Suprapubic skin (tissue), 3 donors: ENCODE data around the gene ARFIP2.

Experiments
- POLR2AphosphoS5 ChIP-seq, 3 donors: sonication (generic); formaldehyde crosslinking; IDR thresholded peaks; one replicate each; pipeline ENCODE4 v1.6.1; 2017; ENCODE audit warnings: antibody characterized with exemption in 3 of 3
- TF ChIP-seq, protein P1 (sequence below), 2 donors: fragments of 200-600 bp in 1 of 2; fragments of 450-650 bp in 1 of 2; sonication (generic) in 1 of 2; IDR thresholded peaks; one replicate each; pipeline ENCODE4 v1.5.1; 2016 to 2019; ENCODE audit warnings: antibody characterized with exemption in 2 of 2, mild to moderate bottlenecking in 1 of 2, moderate library complexity in 1 of 2

GRCh38 chr11:6480299-6480914 is 724 bp downstream of the ARFIP2 start:
- TF ChIP-seq, protein P1, sequence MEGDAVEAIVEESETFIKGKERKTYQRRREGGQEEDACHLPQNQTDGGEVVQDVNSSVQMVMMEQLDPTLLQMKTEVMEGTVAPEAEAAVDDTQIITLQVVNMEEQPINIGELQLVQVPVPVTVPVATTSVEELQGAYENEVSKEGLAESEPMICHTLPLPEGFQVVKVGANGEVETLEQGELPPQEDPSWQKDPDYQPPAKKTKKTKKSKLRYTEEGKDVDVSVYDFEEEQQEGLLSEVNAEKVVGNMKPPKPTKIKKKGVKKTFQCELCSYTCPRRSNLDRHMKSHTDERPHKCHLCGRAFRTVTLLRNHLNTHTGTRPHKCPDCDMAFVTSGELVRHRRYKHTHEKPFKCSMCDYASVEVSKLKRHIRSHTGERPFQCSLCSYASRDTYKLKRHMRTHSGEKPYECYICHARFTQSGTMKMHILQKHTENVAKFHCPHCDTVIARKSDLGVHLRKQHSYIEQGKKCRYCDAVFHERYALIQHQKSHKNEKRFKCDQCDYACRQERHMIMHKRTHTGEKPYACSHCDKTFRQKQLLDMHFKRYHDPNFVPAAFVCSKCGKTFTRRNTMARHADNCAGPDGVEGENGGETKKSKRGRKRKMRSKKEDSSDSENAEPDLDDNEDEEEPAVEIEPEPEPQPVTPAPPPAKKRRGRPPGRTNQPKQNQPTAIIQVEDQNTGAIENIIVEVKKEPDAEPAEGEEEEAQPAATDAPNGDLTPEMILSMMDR (IDR thresholded peaks at IDR 0.05) = no peak
- TF ChIP-seq POLR2AphosphoS5 (IDR thresholded peaks at IDR 0.05) = no peak
